ENCODE results near the gene SLCO4A1.
"Not testable (repeated sequence)": the region's sequence is repeated elsewhere in the genome, so short reads cannot be mapped to it uniquely, and the experiment has no call there.

Gene SLCO4A1

GRCh38 chr20:62666736-62667529, 24.6 kb downstream of the SLCO4A1 start:
- DNase-seq: peak; percentile 38

- DNase-seq: no peak
These were observed 25.5 kb downstream of the SLCO4A1 start for GRCh38 chr20:62667530-62668440.

GRCh38 chr20:62668441-62669027, 26.2 kb downstream of the SLCO4A1 start:
- peak; percentile 6 for DNase-seq

GRCh38 chr20:62669249-62669648, 26.9 kb downstream of the SLCO4A1 start:
- no peak for DNase-seq

- no peak for DNase-seq
These were observed 27.9 kb downstream of the SLCO4A1 start for GRCh38 chr20:62670156-62670555.

- no peak for DNase-seq
These were observed 28.7 kb downstream of the SLCO4A1 start for GRCh38 chr20:62670998-62671397.

GRCh38 chr20:62671765-62672164, 29.5 kb downstream of the SLCO4A1 start:
- no peak for DNase-seq

GRCh38 chr20:62674370-62674769, 32.1 kb downstream of the SLCO4A1 start:
- no peak for DNase-seq

- DNase-seq: no peak
These were observed 33.0 kb downstream of the SLCO4A1 start for GRCh38 chr20:62675156-62675876.

GRCh38 chr20:62675877-62676260, 33.6 kb downstream of the SLCO4A1 start:
- no peak for DNase-seq

GRCh38 chr20:62676976-62677375, 34.7 kb downstream of the SLCO4A1 start:
- no peak for DNase-seq

GRCh38 chr20:62677678-62678077, 35.4 kb downstream of the SLCO4A1 start:
- no peak for DNase-seq

GRCh38 chr20:62678553-62678952, 36.2 kb downstream of the SLCO4A1 start:
- peak; percentile 22 for DNase-seq

- no peak for DNase-seq
These were observed 37.8 kb downstream of the SLCO4A1 start for GRCh38 chr20:62679978-62680589.

GRCh38 chr20:62682912-62683517, 40.7 kb downstream of the SLCO4A1 start:
- DNase-seq: no peak

GRCh38 chr20:62683660-62684322, 41.5 kb downstream of the SLCO4A1 start:
- not testable (repeated sequence) for DNase-seq

- no peak for DNase-seq
These were observed 42.7 kb downstream of the SLCO4A1 start for GRCh38 chr20:62684981-62685380.

- peak; percentile 87 for DNase-seq
These were observed 43.7 kb downstream of the SLCO4A1 start for GRCh38 chr20:62685781-62686555.

- no peak for DNase-seq
These were observed 44.8 kb downstream of the SLCO4A1 start for GRCh38 chr20:62686869-62687830.
